Measurements from ENCODE around the gene SUPT6H.
"Not testable (repeated sequence)": the region's sequence is repeated elsewhere in the genome, so short reads cannot be mapped to it uniquely, and the experiment has no call there.

- TF ChIP-seq CTCF, POLR2A (IDR thresholded peaks at IDR 0.05): not testable (repeated sequence)
Observed at GRCh38 chr17:28658766-28659496, 3.1 kb upstream of the SUPT6H start.
